BLaER1 (cell line): Measurements from ENCODE around the gene MRO.

Source experiments
- H3K27ac ChIP-seq: shearing (Covaris generic); formaldehyde crosslinking; 2 replicates; pipeline ENCODE4 v1.8.1; 2022
- H3K27me3 ChIP-seq: shearing (Covaris generic); formaldehyde crosslinking; 2 replicates; pipeline ENCODE4 v1.8.1; 2022
- H3K36me3 ChIP-seq: shearing (Covaris generic); formaldehyde crosslinking; 2 replicates; pipeline ENCODE4 v1.8.1; 2022
- H3K4me1 ChIP-seq: shearing (Covaris generic); formaldehyde crosslinking; 2 replicates; pipeline ENCODE4 v1.8.1; 2022
- H3K4me2 ChIP-seq: shearing (Covaris generic); formaldehyde crosslinking; 2 replicates; pipeline ENCODE4 v1.8.1; 2022
- H3K4me3 ChIP-seq: shearing (Covaris generic); formaldehyde crosslinking; 2 replicates; pipeline ENCODE4 v1.8.1; 2022
- H3K9ac ChIP-seq: shearing (Covaris generic); formaldehyde crosslinking; 2 replicates; pipeline ENCODE4 v1.8.1; 2022
- H3K9me3 ChIP-seq: shearing (Covaris generic); formaldehyde crosslinking; 2 replicates; pipeline ENCODE4 v1.8.1; 2022
- H4K20me1 ChIP-seq: shearing (Covaris generic); formaldehyde crosslinking; 2 replicates; pipeline ENCODE4 v1.8.1; 2022
- Cebpa-rat ChIP-seq: shearing (Covaris generic); IDR thresholded peaks from 2 replicates; pipeline ENCODE4 v1.8.1; 2022

Gene MRO

GRCh38 chr18:50802141-50802540, 17.7 kb downstream of the MRO start:
- H3K9me3 ChIP-seq: no peaks in the 10 kb centered on the region
- TF ChIP-seq Cebpa-rat: no peak
- H3K4me2 ChIP-seq: no peak overlapping the region
- H3K4me3 ChIP-seq: no peak overlapping the region
- H3K9ac ChIP-seq: no peak overlapping the region
- H3K36me3 ChIP-seq: no peaks in the 10 kb centered on the region
- 0 out of 2 replicates have a peak, but pooled peaks cover 3% of the 10 kb centered on the region for H3K27me3 ChIP-seq
- H3K4me1 ChIP-seq: peaks cover 11% of the 10 kb centered on the region
- no peak overlapping the region for H3K27ac ChIP-seq
- no peaks in the 10 kb centered on the region for H4K20me1 ChIP-seq

- Histone ChIP-seq H3K36me3 (no peaks in the 10 kb centered on the region), H3K27ac (no peak overlapping the region), H3K4me3 (no peak overlapping the region), H3K4me2 (no peak overlapping the region), H3K4me1 (no peaks in the 10 kb centered on the region), H3K9ac (no peak overlapping the region), H3K27me3 (no peaks in the 10 kb centered on the region), H4K20me1 (no peaks in the 10 kb centered on the region), H3K9me3 (no peaks in the 10 kb centered on the region)
- TF ChIP-seq Cebpa-rat: no peak
Measured at GRCh38 chr18:50797142-50797541, 22.7 kb downstream of the MRO start.

GRCh38 chr18:50796495-50796894, 23.3 kb downstream of the MRO start:
- TF ChIP-seq Cebpa-rat: no peak
- no peak overlapping the region for H3K4me2 ChIP-seq
- H3K4me1 ChIP-seq: no peaks in the 10 kb centered on the region
- H3K27me3 ChIP-seq: no peaks in the 10 kb centered on the region
- H3K27ac ChIP-seq: no peak overlapping the region
- H3K9ac ChIP-seq: no peak overlapping the region
- H3K9me3 ChIP-seq: no peaks in the 10 kb centered on the region
- no peaks in the 10 kb centered on the region for H4K20me1 ChIP-seq
- no peaks in the 10 kb centered on the region for H3K36me3 ChIP-seq
- H3K4me3 ChIP-seq: no peak overlapping the region

- Histone ChIP-seq H3K9ac (no peak overlapping the region), H3K4me2 (no peak overlapping the region), H3K27me3 (no peaks in the 10 kb centered on the region), H3K36me3 (no peaks in the 10 kb centered on the region), H4K20me1 (no peaks in the 10 kb centered on the region), H3K4me3 (no peak overlapping the region), H3K27ac (no peak overlapping the region), H3K9me3 (no peaks in the 10 kb centered on the region), H3K4me1 (peaks cover 12% of the 10 kb centered on the region; the same call in 1 of the 2 replicates)
- no peak for TF ChIP-seq Cebpa-rat
Measured at GRCh38 chr18:50793641-50794565, 25.9 kb downstream of the MRO start.

GRCh38 chr18:50792885-50793284, 26.9 kb downstream of the MRO start:
- H3K9me3 ChIP-seq: no peaks in the 10 kb centered on the region
- H4K20me1 ChIP-seq: no peaks in the 10 kb centered on the region
- no peak overlapping the region for H3K4me2 ChIP-seq
- peaks cover 12% of the 10 kb centered on the region; the same call in 1 of the 2 replicates for H3K4me1 ChIP-seq
- no peak overlapping the region for H3K9ac ChIP-seq
- no peaks in the 10 kb centered on the region for H3K27me3 ChIP-seq
- H3K36me3 ChIP-seq: no peaks in the 10 kb centered on the region
- H3K27ac ChIP-seq: no peak overlapping the region
- no peak overlapping the region for H3K4me3 ChIP-seq
- no peak for TF ChIP-seq Cebpa-rat

GRCh38 chr18:50791599-50792438, 28.0 kb downstream of the MRO start:
- no peak for TF ChIP-seq Cebpa-rat
- no peak overlapping the region for H3K9ac ChIP-seq
- H3K4me3 ChIP-seq: no peak overlapping the region
- H3K27ac ChIP-seq: no peak overlapping the region
- no peaks in the 10 kb centered on the region for H3K27me3 ChIP-seq
- no peaks in the 10 kb centered on the region for H3K36me3 ChIP-seq
- H4K20me1 ChIP-seq: no peaks in the 10 kb centered on the region
- H3K4me1 ChIP-seq: peaks cover 12% of the 10 kb centered on the region; the same call in 1 of the 2 replicates
- H3K4me2 ChIP-seq: no peak overlapping the region
- H3K9me3 ChIP-seq: no peaks in the 10 kb centered on the region

GRCh38 chr18:50790948-50791347, 28.9 kb downstream of the MRO start:
- no peaks in the 10 kb centered on the region for H3K27me3 ChIP-seq
- H3K4me2 ChIP-seq: no peak overlapping the region
- H4K20me1 ChIP-seq: no peaks in the 10 kb centered on the region
- no peak overlapping the region for H3K27ac ChIP-seq
- H3K9ac ChIP-seq: no peak overlapping the region
- no peaks in the 10 kb centered on the region for H3K36me3 ChIP-seq
- H3K9me3 ChIP-seq: no peaks in the 10 kb centered on the region
- peaks cover 12% of the 10 kb centered on the region; the same call in 1 of the 2 replicates for H3K4me1 ChIP-seq
- TF ChIP-seq Cebpa-rat: no peak
- H3K4me3 ChIP-seq: no peak overlapping the region

GRCh38 chr18:50790241-50790640, 29.6 kb downstream of the MRO start:
- no peak for TF ChIP-seq Cebpa-rat
- Histone ChIP-seq H3K27me3 (no peaks in the 10 kb centered on the region), H3K27ac (no peak overlapping the region), H3K4me3 (no peak overlapping the region), H3K4me2 (peak overlapping the region; percentile 17; the same call in 1 of the 2 replicates), H3K9me3 (no peaks in the 10 kb centered on the region), H4K20me1 (no peaks in the 10 kb centered on the region), H3K36me3 (no peaks in the 10 kb centered on the region), H3K9ac (no peak overlapping the region), H3K4me1 (peaks cover 12% of the 10 kb centered on the region; the same call in 1 of the 2 replicates)

- no peak overlapping the region for H3K9ac ChIP-seq
Measured at GRCh38 chr18:50788284-50788683, 31.5 kb downstream of the MRO start.

More at GRCh38 chr18:50788284-50788683, 31.5 kb downstream of the MRO start:
- no peaks in the 10 kb centered on the region for H3K36me3 ChIP-seq
- H3K4me2 ChIP-seq: no peak overlapping the region
- H4K20me1 ChIP-seq: no peaks in the 10 kb centered on the region
- no peak overlapping the region for H3K4me3 ChIP-seq
- TF ChIP-seq Cebpa-rat: no peak
- no peaks in the 10 kb centered on the region for H3K27me3 ChIP-seq
- H3K27ac ChIP-seq: no peak overlapping the region
- no peaks in the 10 kb centered on the region for H3K9me3 ChIP-seq
- H3K4me1 ChIP-seq: peaks cover 17% of the 10 kb centered on the region; the same call in 1 of the 2 replicates
